ENCODE results near the gene CAP2.
"Not testable (repeated sequence)": the region's sequence is repeated elsewhere in the genome, so short reads cannot be mapped to it uniquely, and the experiment has no call there.

The CAP2 gene

DNA sequence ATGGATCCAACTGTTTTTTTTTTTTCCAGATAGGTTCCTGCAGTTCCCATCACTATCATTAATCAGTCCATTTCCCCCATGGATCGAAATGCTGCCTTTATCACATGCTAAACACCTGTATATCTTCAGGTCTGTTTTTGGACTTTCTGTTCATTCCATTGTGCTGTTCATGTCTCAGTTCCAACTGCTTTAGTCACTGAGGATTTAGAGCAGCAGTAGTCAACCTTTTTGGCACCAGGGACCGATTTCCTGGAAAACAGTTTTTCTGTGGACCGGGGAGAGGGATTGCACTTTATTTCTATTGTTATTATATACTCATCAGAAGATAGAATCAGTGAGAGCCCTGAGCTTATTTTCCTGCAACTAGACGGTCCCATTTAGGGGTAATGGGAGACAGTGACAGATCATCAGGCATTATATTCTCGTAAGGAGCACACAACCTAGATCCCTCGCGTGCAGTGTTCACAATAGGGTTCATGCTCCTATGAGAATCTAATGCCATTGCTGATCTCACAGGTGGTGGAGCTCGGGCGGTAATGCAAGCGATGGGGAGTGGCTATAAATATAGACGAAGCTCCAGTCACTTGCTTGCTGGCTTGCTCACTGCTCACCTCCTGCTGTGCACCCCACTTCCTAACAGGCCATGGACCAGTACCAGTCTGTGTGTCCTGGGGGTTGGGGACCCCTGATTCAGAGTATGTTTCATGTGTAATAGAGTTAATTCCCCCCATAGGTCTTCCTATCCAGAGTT, 46.0 kb downstream of the CAP2 start:
- no peak for DNase-seq (ENCODE audit: low spot score)

DNA sequence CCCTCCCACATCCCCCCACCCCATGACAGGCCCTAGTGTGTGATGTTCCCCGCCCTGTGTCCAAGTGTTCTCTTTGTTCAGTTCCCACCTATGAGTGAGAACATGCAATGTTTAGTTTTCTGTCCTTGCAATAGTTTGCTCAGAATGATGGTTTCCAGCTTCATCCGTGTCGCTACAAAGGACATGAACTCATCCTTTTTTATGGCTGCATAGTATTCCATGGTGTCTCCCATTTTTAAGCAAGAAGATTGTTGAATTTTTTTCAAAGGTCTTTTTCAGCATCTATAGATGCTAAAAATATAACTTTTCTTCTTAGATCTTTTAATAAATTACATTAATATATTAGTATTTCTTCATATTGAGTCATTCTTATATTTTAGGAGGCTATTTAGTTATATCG, 47.4 kb downstream of the CAP2 start:
- not testable (repeated sequence) for DNase-seq (ENCODE audit: low spot score)

DNA sequence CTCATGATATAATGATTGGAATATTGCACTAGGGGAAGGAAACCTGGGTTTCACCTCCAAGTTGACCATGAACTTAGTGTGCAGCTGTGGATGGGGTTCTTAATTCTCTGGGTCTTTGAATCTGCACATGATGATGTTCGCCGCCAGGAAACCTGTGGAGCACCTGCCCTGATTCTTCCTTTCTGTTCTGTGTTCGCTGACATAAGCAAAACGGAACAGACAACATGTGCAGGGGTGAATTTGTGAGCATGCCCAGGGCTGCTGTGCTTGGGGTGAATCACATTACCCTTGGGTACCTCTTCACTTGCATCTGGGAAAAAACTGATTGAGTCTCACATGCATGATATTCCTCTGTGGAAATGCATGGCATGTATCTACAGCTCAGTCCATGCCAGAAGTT, 48.8 kb downstream of the CAP2 start:
- DNase-seq (ENCODE audit: low spot score): no peak

DNA sequence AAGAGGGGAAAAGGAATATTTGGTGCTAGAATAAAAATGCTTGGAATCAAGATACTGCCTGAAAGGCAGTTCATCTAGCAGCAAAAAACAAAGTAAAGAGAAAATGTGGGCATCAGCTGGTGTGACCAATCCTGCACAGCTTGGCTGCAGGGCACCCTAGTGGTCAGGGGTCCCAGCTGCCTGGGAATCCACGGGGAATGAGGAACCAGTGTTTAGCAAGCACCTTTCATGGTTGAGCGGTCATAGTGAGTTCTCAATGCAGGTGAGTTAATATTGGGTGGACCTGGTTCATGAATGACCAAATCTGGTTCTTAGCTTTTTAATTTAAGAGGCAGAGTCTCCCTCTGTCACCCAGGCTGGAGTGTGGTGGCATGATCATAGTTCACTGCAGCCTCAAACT, 53.3 kb downstream of the CAP2 start:
- DNase-seq (ENCODE audit: low spot score): no peak

DNA sequence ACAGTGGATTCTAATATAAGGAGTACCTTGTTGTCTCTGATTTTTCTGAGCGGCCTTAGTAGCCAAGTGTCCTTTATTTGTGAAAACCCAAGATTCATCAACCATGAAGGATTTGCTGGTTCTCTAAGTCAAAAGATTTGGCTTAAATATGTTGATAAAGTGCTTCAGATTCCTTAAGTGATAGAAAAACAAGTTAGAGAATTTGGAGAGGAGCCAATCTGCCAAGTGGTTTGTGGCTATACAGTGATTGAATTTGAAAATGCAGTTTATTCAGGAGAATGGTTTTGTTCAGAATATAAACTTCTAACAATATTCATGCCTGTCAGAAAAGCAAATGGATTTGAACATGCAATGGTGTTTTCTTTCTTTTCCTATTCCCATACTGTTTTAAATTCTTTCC, 54.8 kb downstream of the CAP2 start:
- no peak for DNase-seq (ENCODE audit: low spot score)

DNA sequence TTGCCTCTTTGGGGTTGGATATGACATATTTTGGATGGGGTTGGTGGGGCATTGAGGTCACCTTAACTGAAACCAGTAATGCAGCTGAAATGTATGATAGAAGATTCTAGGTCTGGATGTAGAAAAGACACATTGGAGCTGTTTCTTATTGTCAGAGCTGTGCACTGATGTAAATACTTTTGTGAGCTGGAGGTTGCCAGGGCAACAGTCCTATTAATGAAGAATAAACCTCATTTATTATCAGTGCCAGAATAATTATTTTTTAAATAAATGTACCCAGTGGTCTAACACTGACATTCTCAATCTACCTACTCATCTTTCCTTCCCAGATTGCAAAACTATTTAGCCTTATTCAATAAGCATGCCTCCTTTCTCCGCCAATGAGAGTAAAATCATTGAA, 57.0 kb downstream of the CAP2 start:
- DNase-seq (ENCODE audit: low spot score): no peak

DNA sequence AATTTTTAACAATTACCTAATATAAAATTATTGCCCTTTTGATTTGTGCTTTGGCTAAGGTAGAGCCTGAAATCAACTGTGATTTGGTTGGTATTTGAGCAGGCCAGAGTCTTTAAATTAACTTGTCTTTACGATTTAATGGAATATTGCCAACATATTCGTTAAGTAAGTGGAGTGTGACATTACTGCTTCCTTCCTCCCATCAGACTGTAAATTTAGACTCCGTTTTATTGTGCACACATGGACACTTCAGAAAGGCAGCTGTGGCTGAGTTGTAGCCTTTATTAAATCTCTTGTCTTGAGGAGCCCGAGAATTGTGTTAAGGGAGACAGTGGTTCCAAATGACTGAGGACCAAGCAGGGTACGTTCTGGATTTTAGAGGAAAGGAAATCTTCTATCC, 57.4 kb downstream of the CAP2 start:
- no peak for DNase-seq (ENCODE audit: low spot score)

DNA sequence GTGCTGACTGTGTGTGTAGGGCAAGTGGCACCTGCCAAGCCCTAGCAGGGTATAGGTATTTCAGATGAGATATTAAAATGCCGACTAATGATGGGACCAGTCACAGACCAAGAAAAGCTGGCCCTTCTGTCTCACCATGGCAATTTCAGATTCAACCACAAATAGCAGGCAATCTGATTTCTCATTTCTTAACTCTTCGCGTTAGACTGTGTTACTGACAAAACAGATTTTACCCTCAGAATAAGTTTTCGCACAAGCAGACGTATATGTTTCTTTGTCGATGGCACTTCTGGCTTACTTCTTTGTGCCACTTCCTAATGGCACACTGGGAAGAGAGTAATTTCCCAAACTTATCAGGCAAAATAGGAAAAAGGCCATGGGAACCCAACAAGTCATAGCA, 58.7 kb downstream of the CAP2 start:
- no peak for DNase-seq (ENCODE audit: low spot score)

DNA sequence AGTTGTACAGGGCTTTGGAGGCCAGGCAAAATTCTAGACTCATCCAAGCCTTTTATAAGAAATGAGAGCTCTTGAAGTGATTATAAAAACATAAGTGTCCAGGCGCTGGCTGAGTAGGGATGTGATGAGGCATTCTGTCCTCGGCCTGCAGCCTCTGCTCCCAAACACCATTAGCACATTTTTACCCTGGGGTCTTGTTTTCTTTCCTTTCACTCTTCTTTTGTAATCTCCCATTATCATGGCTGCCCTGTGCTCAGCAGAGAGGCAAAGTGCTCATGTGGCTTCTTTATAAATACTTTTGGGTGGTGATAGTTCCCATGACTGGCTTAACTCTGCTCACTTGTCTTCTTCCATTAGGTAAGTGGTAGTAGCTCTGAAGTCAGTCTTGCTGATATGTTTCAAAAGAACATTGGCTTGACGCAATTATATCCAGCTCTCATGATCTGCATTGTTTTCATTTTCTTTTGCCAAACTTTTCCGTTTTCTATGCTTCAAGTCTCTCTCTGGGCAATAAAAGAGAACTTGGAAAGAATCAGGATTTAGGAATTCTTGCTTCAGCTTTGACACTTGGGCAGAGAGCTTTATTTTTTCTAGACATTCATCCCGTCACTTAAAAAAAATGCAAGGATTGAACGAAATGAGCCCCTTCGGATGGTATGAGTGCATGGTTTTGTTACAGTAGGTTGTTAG, 61.1 kb downstream of the CAP2 start:
- DNase-seq (ENCODE audit: low spot score): no peak

DNA sequence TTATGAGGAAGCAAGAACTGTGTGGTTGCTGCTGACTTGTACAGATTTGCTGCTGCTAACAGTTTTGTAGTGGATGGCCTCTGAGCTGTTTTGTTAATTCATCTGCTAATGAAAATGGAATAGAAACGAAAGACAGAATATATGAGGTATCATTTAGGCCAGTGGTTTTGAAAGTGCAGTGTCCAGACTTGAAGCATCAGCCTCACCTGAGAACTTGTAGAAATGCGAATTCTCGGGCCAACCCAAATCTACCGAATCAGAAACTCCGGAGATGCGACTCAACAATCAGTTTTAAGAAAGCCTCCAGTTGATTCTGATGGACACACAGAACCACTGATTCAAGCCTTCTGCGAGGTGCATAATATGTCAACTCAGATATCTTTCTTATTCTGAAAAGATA, 62.5 kb downstream of the CAP2 start:
- no peak for DNase-seq (ENCODE audit: low spot score)

DNA sequence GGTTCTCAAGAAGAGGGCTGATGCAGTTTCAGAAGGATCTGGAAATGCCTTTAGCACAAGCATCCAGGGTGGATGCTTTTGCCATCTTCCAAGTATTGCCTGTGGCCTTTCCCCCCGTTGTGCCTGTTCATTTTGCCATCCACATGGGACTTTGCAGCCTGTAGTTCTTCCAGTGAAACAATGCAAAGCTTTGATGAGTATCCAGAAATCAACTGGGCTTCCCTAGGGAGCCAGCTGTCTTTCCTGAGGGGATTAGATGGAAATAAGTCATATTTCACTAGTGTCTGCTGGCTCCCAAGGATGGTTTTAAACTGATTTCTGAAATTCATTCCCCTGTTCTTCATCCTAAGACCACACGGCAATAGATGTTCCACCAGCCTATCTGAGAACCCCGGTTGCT, 63.3 kb downstream of the CAP2 start:
- DNase-seq (ENCODE audit: low spot score): no peak

DNA sequence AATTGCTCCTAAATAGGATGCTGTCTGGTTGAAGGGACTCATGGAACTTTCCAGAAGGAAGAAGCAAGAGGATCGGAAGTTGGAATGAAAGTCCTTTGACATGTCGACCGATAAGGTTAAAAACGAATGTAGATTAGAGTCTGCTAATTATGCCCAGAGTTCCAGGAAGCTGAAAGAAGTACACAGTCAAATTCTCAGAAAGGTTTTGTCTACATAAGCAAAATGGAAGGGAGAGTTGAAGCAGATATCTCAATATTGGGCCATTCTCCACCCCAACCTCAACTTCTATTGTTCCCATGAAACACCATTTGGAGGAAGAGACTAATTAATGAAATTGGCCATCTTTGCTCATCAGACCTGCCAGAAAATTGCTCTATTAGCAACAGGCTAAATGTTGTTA, 64.0 kb downstream of the CAP2 start:
- DNase-seq (ENCODE audit: low spot score): no peak

DNA sequence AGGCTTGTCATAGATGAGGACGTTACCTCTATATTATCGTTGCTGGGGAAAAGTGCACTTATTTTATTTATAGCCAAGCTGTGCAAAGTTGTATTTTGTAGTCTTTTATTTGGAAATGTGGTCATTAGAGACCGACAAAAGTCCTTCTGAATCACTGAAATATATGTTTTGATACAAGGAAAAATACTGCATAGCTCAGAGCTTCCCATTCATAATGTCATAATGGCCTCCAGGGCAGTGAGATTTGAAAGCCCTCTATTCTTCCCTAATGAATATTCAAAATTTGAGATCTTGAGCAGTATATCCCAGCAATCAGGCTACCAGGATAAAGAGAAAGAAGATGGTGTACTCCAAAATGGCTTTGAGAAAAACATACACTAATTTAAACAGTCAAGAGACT, 64.6 kb downstream of the CAP2 start:
- DNase-seq (ENCODE audit: low spot score): no peak

DNA sequence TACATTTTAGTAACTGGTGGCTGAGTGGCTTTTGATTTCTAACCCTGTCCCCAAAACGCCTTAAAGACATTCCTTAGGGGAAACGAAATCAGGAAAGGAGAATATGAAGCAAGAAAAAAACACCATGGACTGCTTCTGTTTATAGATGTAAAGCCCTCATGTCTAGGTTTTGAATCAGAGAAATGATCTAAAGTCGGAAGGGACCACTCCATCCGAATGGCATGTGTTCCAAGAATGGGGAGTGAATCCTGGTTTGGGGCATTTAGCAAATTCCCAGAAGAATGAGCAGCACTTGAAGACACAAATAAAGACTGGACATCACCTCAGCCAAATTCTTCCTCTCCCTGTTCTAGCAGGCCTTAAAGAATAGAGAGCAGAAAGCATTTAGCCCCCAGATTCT, 65.6 kb downstream of the CAP2 start:
- no peak for DNase-seq (ENCODE audit: low spot score)

DNA sequence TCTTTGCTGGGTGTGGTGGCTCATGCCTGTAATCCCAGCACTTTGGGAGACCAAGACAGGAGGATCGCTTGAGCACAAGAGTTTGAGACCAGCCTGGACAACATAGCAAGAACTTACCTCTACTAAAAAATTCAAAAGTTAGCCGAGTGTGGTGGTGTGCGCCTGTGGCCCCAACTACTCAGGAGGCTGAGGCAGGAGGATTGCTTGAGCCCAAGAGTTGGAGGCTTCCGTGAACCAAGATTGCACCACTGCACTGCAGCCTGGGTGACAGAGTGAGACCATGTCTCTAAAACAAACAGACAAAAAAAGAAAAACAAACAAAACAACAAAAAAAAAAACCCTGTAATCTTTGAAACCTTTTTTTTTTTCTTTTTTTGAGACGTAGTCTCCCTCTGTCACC, 67.5 kb downstream of the CAP2 start:
- DNase-seq (ENCODE audit: low spot score): no peak

DNA sequence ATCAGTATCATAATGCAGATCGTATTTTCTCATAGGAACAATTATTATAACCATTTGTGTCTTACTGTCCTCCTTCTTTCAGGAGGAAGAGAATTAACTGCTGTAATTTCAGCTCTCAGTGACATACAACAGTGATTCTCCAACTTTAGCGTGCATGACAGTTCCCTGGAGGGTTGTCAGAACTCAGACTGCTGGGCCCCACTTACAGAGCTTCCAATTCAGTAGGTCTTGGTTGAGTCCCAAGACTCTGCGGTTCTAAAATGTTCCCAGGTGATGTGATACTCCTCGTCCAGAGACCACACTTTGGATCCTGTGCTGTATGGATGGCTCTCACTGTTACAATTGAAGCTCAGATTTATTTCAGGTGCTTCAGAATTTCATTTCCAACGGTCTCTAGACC, 72.8 kb downstream of the CAP2 start:
- DNase-seq (ENCODE audit: low spot score): no peak

DNA sequence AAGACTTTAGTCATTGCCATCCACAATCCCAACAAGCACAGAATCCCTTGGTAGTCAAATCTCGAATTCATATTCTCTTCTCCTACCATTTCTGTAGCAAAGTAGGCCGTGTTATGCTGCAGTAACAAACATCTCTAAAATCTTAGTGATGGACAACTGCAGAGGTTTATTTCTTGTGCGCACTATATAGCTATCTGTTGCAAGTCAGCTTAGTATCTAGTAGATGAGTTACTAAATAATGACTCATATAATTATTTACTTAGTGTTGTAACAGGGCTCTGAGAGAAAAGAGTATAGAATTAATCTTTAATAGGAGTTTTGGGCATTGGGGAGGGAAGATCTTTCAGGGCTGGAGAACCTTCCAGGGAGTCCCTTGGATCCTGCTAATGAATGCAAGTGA, 73.3 kb downstream of the CAP2 start:
- no peak for DNase-seq (ENCODE audit: low spot score)

DNA sequence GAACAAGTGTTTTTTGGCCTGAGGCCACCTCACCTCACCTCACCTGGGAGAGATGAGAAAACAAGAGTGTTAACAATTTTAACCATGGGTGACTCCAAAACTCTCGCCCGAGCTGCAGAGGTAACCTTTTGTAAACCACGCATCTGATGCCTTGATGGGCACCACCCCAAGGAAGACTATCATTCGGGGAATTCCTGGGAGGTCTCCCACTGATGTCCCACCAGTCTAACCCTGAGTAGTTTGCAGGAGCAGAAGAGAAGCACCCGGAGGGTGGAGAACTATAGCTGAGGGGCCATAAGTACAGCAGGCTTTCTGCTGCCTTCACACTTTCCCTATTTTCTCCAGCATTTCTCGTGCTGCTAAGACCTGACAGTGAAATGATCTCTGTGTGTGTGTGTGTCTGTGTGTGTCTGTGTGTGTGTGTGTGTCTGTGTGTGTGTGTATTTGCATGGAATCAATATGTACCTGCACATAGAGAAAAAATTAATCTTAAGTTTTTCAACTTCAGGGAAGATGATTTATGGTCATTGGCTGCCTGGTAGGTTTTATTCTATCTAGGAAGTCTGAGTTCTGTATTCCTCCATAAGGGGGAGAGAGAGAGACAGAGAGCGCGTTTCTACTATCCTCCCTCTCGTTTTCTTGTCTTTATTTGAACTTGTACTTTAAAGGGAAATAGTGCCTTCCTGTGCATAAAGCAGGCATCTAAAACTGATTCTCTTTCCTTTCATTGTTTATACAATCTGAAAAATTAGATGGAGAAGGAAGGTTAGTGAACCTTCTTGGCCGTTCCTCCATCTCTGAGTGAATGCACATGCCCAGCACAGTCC, 75.8 kb downstream of the CAP2 start:
- DNase-seq (ENCODE audit: low spot score): no peak

DNA sequence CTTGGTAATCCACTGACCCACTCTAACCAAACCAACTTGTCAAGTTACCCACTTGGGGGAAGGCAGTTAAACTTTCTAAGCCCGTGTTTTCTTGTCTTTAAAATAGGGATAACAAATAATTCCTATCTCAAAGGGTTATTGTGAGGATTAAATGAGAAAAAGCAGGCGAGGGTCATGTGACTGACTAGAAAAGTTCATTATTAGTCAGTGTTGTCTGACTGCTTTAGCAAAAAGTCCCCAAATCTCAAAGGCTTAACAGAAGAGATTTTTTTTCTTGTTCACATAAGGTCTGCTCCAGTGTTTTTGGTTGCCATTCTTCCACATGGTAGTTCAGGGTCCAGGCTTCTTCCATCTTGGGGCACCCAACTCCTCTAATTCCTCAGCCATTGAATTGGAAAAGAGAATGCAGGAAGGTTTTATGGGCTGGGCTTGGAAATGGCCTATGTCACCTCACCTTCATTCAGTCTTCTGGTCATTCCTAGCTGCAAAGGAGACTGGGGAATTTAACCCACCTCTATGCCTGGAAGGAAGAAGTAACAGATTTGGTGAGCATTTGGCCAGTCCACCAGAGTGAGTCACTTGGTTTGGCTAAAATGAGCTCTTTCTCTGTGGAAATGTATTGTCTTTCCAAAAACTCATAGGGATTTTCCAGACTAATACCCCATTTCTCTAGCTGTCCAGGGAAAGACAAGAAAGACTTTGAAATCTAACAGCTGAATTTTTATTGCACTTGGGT, 77.0 kb downstream of the CAP2 start:
- DNase-seq (ENCODE audit: low spot score): no peak

DNA sequence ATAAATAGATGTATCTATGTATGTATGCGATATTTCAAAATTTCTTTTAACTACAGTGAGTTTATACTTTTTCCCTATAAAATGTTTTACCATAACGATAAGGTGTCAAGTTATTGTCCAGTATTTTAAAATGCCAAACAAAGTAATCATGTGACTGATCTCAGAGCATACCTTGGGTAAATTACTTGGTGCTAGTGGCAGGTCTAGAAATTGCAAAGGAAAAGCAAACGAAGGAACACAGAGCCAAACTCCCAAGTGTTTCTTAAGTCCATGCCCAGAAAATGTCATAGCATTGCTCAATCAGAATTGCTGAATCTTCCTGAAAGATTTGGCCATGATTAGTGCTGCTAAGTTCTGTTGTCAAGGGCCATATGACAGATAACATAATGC, 77.5 kb downstream of the CAP2 start:
- DNase-seq (ENCODE audit: low spot score): no peak

DNA sequence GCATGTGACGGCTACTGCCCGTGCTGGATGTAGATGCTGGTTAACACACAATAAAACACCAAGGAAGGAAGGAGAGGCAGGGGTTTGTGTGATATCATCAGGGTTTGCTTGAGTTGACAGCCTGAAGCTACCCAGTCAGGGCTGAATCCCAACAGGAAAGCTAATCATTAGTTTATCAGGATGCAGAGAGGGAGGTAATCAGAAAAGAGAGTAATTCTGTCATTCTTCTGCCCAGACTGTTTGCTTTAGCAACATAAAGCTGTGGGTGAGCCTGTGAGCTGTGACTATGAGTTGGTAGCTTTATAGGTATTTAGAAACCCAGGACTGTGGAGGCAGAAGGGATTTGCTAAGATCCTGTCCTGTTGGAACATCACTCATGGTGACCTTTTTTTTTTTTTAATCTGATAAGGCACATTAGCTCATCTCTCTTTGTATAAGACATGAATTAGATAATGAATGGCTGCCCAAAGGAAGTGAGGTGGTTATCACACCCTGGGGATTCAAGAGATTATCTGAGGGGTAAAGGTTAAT, 79.3 kb downstream of the CAP2 start:
- DNase-seq (ENCODE audit: low spot score): no peak

DNA sequence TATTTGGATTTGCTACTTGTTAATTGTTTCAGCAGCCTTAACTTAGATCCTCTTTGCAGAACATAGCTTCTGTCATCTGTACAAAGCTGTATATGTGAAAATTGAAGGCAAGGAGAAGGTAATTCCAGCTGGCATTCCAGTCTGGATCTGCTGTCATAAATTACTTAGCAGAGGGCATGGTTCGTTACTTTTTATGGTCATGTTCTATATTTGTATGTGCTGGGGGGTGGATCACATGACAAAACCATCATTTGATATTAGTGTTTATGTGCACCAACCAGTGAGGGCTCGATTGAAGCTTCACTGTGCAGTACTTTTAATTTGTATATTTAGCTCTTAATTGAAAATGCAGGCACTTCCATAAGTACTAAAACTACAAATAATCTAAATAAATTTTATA, 80.2 kb downstream of the CAP2 start:
- no peak for DNase-seq (ENCODE audit: low spot score)

Data from hematopoietic multipotent progenitor cell treated with erythropoietin and hydrocortisone succinate and interleukin-3 and kit ligand, for 15 days (in vitro differentiated cells).